ENCODE measurements around the gene GMFB. TPM values are rescaled to one million over a fixed set of nuclear protein-coding genes. Genes with fewer than 3 reads are reported as not detected.
A peak's percentile ranks its signal among the peaks of the same experiment; 100 is the strongest.

The GMFB gene
- total RNA-seq: 78.2 and 78.5 TPM in 2 replicates

DNA sequence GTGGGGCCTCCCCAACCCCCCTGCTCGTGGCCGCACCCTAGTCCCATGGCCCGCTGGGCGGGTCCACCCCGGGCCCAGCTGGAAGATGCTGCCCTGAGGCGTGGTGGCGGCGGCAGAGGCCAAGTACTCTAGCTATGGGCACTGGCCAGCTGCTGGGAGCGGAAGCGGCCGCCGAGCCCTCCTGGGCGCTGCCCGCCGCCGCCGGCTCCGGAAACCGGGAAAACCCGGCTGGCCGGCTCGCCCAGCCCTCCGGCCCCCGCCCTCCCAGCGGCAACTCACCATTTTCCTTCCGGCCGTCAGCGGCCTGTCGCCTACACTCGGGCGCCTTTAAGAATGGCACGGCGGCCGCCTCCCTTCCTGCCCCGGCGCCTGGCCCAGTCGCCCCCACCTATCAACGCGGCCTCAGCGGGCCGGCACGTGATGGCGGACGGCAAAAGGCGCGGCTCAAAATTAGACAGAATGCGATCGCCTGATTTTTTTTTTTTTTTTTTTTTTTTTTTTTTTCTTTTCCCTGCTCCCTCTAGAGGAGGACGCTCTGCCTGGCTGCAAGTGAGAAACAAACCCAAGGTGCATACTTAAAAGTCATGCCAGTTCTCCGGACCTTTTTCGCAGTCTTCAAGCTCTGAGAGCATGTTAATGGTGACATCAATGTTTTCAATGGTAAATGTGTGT lies at the start of gene GMFB:
TSS of gene GMFB (minus strand) at position 335 of the 672 bp plus-strand sequence. CDS start at position 282, 53 bp downstream.
- peak; percentile 85 to 96 for DNase-seq (ENCODE audit: low read depth in 2 of 2)

DNA sequence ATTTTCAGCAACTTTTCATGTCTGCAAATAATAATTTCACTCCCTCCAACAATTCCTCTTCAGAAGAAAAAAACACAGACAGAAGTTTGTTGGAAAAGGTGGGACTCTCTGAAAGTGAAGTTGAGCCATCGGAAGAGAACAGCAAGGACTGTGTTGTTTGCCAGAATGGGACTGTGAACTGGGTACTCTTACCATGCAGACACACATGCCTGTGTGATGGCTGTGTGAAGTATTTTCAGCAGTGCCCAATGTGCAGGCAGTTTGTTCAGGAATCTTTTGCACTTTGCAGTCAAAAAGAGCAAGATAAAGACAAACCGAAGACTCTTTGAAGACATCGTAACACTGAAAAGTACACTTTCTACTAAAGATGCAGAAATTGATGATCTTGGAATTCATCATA lies 49.3 kb upstream of the GMFB start:
- DNase-seq (ENCODE audit: low read depth in 2 of 2): no peak

DNA sequence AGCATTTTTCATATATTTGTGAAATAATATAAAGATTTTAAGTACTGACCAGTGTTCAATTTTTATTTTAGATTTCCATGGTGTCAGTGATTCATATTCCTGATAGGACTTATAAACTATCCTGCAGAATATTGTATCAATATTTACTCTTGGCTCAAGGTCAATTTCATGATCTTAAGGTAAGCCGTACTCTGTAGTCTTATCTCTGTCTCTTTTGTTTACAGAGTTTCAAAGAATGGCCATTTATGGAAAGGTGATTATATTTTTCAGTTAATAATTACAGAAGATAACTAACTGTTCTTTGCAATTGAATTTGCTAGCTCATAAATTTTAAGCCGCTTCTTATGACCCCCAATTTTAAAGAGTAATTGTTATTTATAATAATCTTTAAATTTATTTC lies 48.9 kb upstream of the GMFB start:
- no peak for DNase-seq (ENCODE audit: low read depth in 2 of 2)

DNA sequence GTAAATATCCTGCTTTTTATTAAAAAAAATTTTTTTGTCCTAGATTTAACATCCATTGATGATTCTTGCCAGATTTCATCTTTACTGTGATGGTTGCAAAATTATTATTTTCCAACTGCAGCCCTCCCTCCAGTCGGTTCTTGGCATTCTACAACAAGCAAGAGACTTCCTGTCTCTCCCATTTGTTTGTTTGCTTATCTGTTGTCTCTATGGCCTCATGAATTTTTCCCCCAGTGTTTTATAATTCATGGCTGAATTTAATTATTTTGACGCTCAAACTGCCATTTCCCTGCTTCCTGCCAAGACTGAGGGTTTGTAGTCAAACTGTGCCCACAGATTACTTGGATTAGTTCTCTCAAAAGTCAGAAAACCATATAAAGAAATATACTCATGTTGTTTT lies 46.9 kb upstream of the GMFB start:
- DNase-seq (ENCODE audit: low read depth in 2 of 2): no peak

DNA sequence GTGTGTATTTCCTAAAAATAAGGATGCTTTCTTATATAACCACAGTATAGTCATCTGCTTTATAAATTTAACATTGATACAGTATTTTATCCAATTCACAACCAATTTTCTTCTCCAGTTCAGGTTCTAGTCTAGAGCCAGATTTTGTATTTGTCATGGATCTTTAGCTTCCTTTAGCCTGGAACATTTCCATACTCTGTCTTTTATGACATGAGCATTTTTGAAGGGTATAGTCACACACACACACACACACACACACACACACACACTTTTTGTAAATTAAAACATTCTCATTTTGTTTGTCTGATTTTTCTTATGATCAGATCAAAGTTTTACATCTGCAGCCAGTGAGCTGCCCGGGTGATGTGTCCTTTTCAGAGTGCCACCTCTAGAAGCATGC lies 46.3 kb upstream of the GMFB start:
- no peak for DNase-seq (ENCODE audit: low read depth in 2 of 2)

DNA sequence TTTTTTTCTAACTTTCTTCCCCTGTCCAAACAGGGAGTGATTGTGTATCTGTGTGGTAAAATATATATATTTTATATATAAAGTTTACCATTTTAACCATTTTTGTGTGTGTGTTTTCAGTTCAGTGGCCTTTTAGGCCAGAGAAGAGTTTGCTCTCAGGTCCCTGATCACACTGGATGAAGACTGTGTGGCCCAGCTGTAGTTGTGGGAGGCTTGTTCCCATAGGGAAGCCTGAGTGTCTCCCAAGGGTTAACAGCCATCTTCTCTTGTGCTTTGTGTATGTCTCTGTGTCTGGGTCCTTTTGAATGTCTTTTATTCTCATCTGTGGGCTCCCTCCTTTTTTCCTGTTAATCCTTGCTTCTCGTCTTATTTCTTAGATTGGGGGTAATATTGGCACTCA lies 44.3 kb upstream of the GMFB start:
- no peak for DNase-seq (ENCODE audit: low read depth in 2 of 2)

DNA sequence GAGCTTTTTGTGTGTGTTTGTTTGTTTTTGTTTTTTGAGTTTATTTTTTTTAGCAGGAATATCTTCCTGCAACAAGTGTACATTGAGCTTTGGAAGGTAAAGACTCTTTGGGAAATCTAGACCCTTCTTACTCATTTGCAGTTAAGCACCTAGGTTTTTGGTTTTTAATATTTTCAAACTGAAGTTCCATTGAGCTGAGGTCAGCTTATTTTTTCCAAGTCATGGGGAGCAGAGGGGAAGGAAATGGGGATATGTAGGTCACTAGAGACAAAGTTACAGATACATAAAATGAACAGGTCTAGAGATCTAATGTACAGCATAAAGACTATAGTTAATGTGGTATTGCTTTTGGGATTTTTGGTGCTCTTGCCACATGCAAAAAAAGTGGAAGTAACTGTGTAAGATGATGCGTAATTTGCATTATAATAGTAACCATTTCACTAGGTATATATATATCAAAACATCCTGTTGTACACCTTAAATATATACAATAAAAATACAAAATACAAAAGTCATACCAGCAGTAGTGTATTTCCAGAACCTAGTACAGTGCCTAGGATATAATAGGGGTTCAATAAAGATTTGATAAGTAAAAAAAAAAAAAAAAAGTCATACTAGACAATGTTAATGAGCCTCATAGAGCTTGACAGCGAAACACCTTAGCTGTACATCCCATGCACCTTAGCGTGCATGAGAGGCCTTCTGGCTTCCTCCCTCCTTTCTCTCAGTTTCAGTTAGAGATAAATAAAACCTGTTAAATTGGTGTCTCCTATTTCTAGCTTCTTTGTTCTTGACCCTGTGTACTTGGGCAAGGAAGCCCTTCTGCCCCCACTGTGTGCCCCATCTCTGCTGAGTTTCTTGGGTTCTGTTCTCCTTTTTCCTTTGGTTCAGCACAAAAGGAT lies 43.6 kb upstream of the GMFB start:
- DNase-seq (ENCODE audit: low read depth in 2 of 2): no peak

DNA sequence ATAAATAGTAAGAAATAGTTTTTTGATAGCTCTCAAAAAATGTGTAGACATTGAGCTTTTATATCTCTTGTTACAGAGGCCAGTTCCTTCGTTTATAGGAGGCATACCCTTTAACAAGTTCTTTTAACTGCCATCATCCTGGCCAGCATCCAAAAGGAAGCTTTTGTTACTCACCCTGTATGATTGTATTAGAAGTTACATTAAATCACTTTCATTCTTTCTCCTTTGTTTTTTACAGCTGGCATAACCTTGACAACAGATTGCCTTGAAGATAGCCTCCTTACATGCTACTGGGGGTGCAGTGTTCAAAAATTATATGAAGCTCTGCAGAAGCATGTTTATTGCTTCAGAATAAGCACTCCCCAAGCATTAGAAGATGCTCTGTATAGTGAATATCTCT lies 41.0 kb upstream of the GMFB start:
- DNase-seq (ENCODE audit: low read depth in 2 of 2): peak in 1 of 2 donors; percentile 86

DNA sequence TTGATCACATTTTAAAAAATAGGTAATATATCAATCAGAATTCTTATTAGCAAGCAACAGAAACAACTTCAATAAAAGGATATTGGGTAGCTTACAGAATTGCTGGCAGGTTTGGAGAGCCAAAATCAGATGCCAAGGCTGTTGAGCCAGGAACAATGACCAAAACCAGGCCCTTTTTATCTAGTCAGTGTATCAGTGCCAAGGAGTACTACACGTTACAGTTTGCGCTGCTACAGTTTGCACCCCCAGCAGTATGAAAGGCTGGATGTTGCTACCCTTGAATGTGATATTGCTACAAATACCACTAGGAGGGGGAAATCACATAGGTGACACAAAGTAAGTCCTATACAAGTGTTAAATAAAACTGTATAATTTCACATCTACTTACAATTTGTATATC lies 40.2 kb upstream of the GMFB start:
- DNase-seq (ENCODE audit: low read depth in 2 of 2): no peak

DNA sequence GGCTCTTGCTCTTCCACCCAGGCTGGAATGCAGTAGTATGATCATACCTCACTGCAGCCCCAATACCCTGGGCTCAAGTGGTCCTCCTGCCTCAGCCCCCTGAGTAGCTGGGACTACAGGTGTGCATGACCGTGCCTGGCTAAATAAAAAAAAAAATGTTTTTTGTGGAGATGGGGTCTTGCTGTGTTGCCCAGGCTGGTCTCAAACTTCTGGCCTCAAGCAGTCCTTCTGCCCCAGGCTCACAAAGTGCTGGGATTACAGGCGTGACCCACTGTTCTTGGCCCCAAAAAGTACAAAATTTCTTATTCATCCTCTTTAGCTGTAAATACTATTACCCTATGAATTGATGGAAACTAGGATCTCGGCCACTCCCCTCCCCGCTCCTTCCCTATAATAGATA lies 35.6 kb upstream of the GMFB start:
- DNase-seq (ENCODE audit: low read depth in 2 of 2): no peak

DNA sequence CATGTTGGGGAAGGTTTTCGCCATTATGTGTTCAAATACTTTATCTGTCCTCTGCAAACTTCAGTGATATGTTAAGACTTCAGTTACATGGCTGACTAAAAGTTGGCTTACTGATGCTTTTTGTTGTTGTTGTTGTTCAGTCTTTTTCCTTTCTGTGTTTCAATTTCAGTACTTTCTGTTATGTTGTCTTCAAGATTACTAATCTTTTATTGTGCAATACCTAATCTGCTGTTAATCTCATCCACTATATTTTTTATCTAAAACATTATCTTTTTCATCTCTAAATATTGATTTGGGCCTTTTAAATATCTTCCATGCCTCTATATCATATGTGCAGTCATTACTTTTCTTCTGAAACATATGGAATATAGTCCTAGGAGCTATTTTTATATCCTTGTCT lies 27.9 kb upstream of the GMFB start:
- DNase-seq (ENCODE audit: low read depth in 2 of 2): no peak

DNA sequence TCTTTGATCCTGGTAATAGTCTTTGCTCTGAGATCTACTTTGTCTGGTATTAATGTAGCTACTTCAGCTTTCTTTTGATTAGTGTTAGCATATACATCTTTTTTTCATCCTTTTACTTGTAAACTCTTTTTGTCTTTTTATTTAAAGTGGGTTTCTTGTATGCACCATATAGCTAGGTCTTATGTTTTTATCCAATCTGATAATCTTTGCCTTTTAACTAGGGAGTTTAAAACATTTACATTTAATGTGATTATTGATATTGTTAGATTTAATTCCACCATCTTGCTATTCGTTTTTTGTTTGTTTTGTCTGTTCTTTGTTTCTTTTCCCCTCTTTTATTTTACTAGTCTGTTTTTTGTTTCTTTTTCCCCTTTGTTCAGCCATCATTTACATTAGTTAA lies 26.9 kb upstream of the GMFB start:
- no peak for DNase-seq (ENCODE audit: low read depth in 2 of 2)

DNA sequence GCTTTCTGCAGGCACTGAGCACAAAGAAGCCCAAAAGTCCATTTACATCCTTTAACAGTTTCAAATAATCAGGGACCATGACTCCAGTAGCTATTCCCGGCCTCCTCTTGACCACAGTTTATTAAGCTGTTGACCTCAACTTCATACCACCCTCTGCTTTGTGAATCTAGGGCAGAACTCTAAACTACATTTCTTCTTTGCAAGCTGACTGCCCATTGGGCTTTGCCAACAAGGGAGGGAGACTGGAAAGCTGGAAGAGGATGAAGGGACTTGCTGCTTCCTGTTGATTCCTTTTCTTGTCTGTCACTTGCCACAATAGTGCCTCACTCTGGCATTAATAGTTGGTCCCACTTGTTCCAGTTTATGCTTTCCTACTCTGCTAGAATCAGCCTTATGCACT lies 23.6 kb upstream of the GMFB start:
- DNase-seq (ENCODE audit: low read depth in 2 of 2): no peak

DNA sequence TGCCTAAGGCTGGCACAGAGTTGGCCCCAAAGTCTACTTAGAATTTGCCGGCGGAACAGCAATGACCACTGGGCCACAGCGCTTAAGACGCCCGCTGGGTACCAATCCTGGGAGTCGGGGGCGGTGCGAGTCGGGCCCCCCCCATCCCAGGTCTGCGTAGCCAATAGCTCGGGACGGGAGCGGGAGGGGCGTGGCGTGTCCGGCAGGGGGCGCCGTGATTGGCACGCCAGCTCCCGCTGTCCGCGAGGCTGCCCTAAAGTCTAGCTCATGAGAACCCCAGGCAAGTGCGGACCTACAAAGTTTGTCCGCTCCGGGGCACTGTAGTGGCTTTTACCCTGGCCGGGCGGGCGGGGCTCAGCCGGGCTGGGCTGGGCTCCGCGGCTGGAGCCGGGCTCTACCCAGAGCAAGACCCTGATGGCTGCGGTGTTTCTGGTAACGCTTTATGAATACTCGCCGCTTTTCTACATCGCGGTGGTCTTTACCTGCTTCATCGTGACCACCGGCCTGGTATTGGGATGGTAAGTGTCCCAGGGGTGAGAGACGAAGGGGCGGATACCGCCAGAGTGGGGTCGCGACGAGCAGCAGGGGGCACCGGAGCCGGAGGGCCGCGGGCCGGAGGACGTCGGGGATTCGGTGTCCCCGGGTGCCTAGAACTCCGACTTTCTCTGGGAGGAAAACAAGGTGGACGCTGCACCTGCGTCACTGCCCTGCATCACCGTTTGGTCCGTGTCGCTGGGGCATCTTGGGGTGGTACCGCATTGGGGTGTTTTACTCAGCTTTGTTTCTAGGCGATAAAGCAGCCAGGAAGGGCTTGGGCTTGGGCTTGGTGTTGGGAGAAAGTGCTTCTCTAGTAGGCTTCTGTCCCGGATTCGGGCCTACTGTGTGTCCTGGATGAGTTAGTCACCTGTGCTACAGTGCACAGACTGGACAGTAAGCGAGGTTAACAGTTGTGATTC lies 21.0 kb upstream of the GMFB start, which contains the start of gene CGRRF1:
TSS of gene CGRRF1 (plus strand) at position 361 of the 956 bp plus-strand sequence. CDS start at position 415, 54 bp downstream.
- DNase-seq (ENCODE audit: low read depth in 2 of 2): peak; percentile 96 to 99

DNA sequence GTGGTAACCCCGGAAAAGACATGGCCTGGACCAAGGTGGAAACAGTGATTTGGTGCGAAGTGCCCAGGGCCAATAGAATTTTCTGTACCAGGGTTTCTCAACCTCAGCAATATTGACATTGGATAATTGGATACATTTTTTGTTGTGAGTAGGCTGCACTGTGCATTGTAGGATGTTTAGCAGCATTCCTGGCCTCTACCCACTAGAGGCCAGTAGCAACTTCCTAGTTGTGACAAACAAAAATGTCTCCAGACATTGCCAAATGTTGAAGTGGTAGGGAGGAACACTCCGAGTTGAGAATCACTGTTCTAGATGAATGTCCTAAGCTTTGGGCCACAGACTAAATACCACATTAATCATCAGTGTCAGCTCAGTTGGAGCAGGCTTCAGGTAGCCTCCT lies 14.7 kb upstream of the GMFB start:
- DNase-seq (ENCODE audit: low read depth in 2 of 2): peak in 1 of 2 donors; percentile 40

DNA sequence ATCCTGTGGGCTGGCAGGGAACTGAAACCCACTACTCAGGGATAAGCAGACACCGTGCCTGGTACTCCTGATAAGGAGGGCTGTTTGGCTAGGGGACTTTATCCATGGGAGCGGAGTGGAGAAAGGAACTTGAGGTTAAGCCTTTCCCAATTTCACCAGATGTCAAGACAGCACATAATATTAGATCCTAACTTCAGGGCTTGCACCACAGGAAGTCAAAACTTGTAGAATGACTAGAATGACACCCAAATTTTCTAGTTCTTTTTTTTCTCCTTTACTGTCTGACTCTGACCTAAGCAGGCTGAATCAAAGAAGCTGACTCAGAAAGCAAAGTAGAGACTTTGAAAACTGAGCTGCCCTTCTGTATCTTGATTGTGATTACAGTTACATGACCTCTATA lies 13.8 kb upstream of the GMFB start:
- no peak for DNase-seq (ENCODE audit: low read depth in 2 of 2)

DNA sequence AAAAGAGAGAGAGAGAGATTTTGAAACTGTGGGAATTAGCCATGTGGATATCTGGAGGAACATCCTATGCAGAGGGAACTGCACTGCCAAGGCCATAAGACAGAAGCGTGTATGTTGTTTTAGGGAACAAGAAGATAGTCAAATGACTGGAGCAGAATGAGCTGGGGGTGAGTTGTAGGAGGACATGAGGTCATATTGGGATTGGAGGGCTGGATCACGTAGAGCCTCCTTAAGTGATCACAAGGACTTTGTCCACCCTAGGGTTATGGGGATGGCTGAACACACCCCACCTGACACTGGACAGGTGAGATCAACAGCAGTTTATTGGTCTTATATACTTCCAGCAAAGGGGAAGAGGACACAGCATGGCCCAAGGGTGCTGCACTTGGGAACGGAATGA lies 12.7 kb upstream of the GMFB start:
- DNase-seq (ENCODE audit: low read depth in 2 of 2): no peak

DNA sequence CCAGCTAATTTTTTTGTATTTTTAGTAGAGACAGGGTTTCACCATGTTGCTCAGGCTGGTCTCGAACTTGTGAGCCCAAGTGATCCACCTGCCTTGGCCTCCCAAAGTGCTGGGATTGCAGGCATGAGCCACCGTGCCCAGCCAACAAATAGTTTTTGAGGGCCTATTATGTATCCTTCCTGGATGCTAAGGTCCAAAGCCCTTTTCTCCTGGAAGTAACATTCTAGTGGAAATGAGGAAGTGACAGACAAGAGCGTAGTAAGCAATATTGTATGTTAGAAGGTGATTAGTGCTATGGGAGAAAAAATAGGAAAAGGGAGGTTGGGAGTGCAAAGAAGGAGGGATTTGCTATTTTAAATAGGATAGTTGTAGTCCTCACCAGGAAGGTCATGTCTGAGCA lies 12.0 kb upstream of the GMFB start:
- DNase-seq (ENCODE audit: low read depth in 2 of 2): no peak

DNA sequence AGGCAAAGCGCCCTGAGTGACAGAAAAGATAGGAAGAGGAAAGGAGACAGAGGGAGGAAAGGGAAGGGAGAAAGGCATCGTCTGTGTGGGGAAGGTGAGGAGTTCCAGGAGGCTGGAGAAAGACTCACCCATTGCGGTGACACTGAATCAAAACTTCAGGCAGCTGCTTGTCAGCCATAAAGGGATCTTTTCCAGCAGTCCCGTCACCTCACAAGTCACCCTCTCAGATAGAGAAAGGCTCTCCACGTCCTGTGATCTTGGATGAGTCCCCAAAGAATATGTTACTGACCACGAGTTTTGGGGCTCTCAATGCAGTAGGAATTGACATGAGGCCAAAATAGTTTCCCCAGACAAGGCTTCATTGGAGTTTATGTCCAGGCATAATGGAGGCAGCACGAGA lies 9.8 kb upstream of the GMFB start:
- no peak for DNase-seq (ENCODE audit: low read depth in 2 of 2)

DNA sequence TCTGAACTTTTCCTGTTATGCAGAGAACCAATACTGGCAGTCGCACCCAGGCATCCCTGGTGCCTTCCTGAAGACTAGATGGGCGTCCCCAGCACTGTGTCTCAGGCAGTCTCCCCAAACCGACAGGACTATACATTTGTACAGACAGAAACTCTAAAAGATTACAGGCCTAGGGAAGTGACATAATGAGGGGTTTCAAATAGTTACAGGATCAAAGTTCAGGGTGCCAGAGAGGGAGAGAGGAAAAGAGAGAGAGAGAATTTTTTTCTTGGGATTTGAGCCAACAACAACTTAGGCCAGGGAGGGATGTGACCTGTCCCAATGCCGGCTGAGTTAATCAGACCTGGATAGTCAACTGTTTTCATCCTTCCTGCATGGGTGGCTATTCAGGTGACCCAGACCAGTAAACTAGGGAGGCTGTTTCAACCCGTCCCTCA lies 9.3 kb upstream of the GMFB start:
- peak in 1 of 2 donors; percentile 22 for DNase-seq (ENCODE audit: low read depth in 2 of 2)

DNA sequence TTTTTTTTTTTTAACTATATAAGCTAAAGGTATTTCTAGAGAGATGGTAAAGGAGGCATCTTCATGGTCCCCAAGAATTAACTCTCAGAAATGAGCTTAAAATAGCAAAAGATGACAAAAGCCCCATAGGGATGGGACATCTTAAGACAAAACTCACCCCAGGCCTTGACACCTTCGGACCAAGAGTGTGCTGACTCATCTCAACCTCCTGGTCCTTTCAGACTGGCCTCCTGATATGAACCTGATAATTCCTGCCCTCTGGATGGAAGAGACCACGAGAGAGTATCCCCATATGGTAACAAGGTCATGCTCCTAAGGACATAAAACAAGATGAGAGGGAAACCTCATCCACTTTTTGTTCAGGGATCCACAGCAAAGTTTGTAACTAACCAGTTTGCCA lies 8.4 kb upstream of the GMFB start:
- no peak for DNase-seq (ENCODE audit: low read depth in 2 of 2)

DNA sequence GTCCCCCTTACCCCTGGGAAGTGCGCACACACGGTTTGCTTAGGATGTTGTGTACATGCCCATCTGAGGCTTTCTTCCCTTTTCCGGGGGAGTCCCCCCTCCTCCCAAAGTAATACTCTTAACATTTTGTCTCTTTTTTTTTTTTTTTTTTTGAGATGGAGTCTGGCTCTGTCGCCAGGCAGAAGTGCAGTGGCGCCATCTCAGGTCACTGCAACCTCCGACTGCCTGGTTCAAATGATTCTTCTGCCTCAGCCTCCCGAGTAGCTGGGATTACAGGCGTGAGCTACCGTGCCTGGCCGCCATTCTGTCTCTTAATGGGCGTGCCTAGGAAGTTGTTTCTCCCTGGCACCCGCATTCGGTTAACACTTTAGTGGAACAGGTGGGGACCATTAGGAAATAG lies 4.5 kb upstream of the GMFB start:
- no peak for DNase-seq (ENCODE audit: low read depth in 2 of 2)
